Left lung (tissue), 14 donors: Measurements from ENCODE around the gene DST. TPM values are rescaled to one million over a fixed set of nuclear protein-coding genes. Genes with fewer than 3 reads are reported as not detected.

ENCODE experiments used
- ATAC-seq: fragments of 200-7000 bp; cut with Tn5 transposase; one replicate; pipeline ENCODE4 v1.9.1; 2020; ENCODE audit warnings: moderate library complexity
- DNase-seq, 4 donors: peaks; one replicate each; pipeline ENCODE4 v3.0.0-alpha.2; 2013 to 2020
- H3K27ac ChIP-seq, 2 donors: fragments of 200-600 bp; sonication (generic) in 1 of 2; one replicate each; pipeline versions ENCODE4 v1.5.0 to v1.8.0; 2020 to 2021
- H3K27me3 ChIP-seq, 2 donors: fragments of 200-600 bp; sonication (generic) in 1 of 2; one replicate each; pipeline versions ENCODE4 v1.5.0 to v1.8.0; 2020 to 2021
- H3K36me3 ChIP-seq, 2 donors: fragments of 200-600 bp; sonication (generic) in 1 of 2; one replicate each; pipeline versions ENCODE4 v1.5.0 to v1.8.0; 2020 to 2021
- H3K4me1 ChIP-seq, 2 donors: fragments of 200-600 bp; one replicate each; pipeline ENCODE4 v1.8.0; 2021
- H3K4me3 ChIP-seq, 2 donors: fragments of 200-600 bp; sonication (generic) in 1 of 2; one replicate each; pipeline versions ENCODE4 v1.5.0 to v1.8.0; 2020 to 2021; ENCODE audit warnings: mild to moderate bottlenecking in 1 of 2
- H3K9me3 ChIP-seq, 2 donors: fragments of 200-600 bp; sonication (generic) in 1 of 2; one replicate each; pipeline versions ENCODE4 v1.5.0 to v1.8.0; 2020 to 2021
- intact Hi-C, 2 donors: fragments of 100-400 bp; cut with DNase I; formaldehyde crosslinking; loops; one replicate each; pipeline versions ENCODE4 v1.11.2 to v1.14.2; 2022
- long read RNA-seq, 12 donors: library from polyadenylated mRNA in 2 of 12; unstranded in 2 of 12; transcript quantifications; one replicate each; pipeline ENCODE4 v2.0.0 and lab custom pipeline, GENCODE V29; 2019 to 2026
- polyA plus RNA-seq, 6 donors: library from polyadenylated mRNA; unstranded; fragments of 120-200 nt; gene quantifications; one replicate each; pipeline ENCODE4 v1.2.1, GENCODE V29; 2013; ENCODE audit not compliant: insufficient read length in 6 of 6
- total RNA-seq, 2 donors: library from RNA; stranded (reverse); fragmentation: NEBNext Ultra II Directional; extraction: Animal tissue kit (Norgen Biotek cat#: 25700); gene quantifications; one replicate each; pipeline ENCODE4 v1.2.1, GENCODE V29; 2021
- TF ChIP-seq, protein P1 (sequence below), 2 donors: fragments of 200-600 bp; sonication (generic) in 1 of 2; IDR thresholded peaks; one replicate each; pipeline versions ENCODE4 v1.5.0 to v1.8.0; 2021; ENCODE audit warnings: antibody characterized with exemption in 2 of 2
- donor health status: DM: no; HTN: yes; CAD: no.
- donor health status: DM: no; HTN: no; CAD: no.

Gene DST
- total RNA-seq (100 to 1,000 TPM; 290 to 337 TPM), polyA plus RNA-seq (100 to 1,000 TPM; 453 to 636 (median 536) TPM)
- long read RNA-seq, donor 1, transcript DST-211 (4 exons, 2,016 nt): minor isoform, 7 of 121 reads
- long read RNA-seq, donor 1, transcript DST-218 (2 exons, 2,967 nt): major isoform, 13 of 121 reads
- long read RNA-seq, donor 1, transcript DST-212 (5 exons, 2,857 nt): minor isoform, 8 of 121 reads
- long read RNA-seq, donor 1, partial matches to known transcripts: 85 of 121 reads
- long read RNA-seq, donor 1, other reads (novel, unspliced or antisense): 0 of 121 reads
- long read RNA-seq, donor 2, transcript DST-212 (5 exons, 2,857 nt): minor isoform, 6 of 89 reads
- long read RNA-seq, donor 2, transcript DST-211 (4 exons, 2,016 nt): minor isoform, 6 of 89 reads
- long read RNA-seq, donor 2, transcript DST-218 (2 exons, 2,967 nt): major isoform, 10 of 89 reads
- long read RNA-seq, donor 2, partial matches to known transcripts: 64 of 89 reads
- long read RNA-seq, donor 2, other reads (novel, unspliced or antisense): 0 of 89 reads
- long read RNA-seq, donor 3, transcript DST-212 (5 exons, 2,857 nt): major isoform, 5 of 10 reads
- long read RNA-seq, donor 3, partial matches to known transcripts: 0 of 10 reads
- long read RNA-seq, donor 3, other reads (novel, unspliced or antisense): 0 of 10 reads
- long read RNA-seq, donor 4, partial matches to known transcripts: 16 of 22 reads
- long read RNA-seq, donor 4, other reads (novel, unspliced or antisense): 6 of 22 reads
- long read RNA-seq, donor 5, full-length matches to known transcripts: 32 of 57 reads
- long read RNA-seq, donor 5, partial matches to known transcripts: 25 of 57 reads
- long read RNA-seq, donor 5, other reads (novel, unspliced or antisense): 0 of 57 reads
- long read RNA-seq, donor 6, full-length matches to known transcripts: 11 of 28 reads
- long read RNA-seq, donor 6, partial matches to known transcripts: 17 of 28 reads
- long read RNA-seq, donor 6, other reads (novel, unspliced or antisense): 0 of 28 reads
- long read RNA-seq, donor 7, full-length matches to known transcripts: 13 of 13 reads
- long read RNA-seq, donor 7, partial matches to known transcripts: 0 of 13 reads
- long read RNA-seq, donor 7, other reads (novel, unspliced or antisense): 0 of 13 reads
- long read RNA-seq, donor 8, full-length matches to known transcripts: 12 of 64 reads
- long read RNA-seq, donor 8, partial matches to known transcripts: 52 of 64 reads
- long read RNA-seq, donor 8, other reads (novel, unspliced or antisense): 0 of 64 reads
- long read RNA-seq, donor 9: 0 reads
- long read RNA-seq, donor 10, partial matches to known transcripts: 3 of 3 reads
- long read RNA-seq, donor 10, other reads (novel, unspliced or antisense): 0 of 3 reads
- long read RNA-seq, donor 11, full-length matches to known transcripts: 30 of 122 reads
- long read RNA-seq, donor 11, partial matches to known transcripts: 92 of 122 reads
- long read RNA-seq, donor 11, other reads (novel, unspliced or antisense): 0 of 122 reads
- long read RNA-seq, donor 12, full-length matches to known transcripts: 24 of 68 reads
- long read RNA-seq, donor 12, partial matches to known transcripts: 44 of 68 reads
- long read RNA-seq, donor 12, other reads (novel, unspliced or antisense): 0 of 68 reads

DNA sequence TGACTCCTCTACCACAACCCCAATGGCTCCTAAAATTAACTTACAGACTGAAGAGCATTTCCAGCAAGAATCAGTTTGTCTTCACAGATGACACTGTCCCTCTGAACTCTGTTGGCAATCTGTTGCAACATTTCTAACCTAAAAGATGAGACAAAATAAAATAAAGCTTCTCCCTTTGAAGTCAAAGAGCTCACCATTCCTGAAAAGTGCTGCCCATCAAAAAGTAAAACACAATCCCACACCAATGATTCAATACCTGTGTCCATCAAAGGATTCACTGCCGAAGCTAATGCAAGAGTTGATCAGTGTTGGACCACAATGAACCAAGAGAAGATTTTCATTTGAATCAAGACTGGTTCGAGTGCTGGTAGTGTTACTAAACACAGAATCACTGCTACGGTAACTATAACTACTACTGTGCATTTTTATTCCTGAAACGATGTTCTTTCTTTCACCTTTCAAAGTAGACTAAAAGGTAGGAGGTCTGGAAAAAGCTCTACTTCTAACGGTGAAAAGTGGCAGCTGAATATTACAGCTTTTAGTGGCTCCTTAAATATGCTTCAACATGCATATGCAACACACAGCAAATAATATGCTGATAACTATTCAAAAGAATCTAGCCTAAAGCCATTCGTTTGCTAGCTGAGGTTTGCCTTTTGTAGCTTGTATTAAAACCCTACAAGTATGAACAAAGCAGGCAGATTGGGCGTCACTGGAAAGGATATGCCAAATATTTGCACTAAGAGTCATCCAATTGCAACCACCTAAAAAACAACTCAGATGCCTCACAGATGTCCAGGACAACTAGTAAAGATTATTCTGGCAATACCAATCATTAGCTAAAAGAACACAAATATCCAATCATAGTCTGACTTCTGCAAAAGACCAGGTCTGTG lies at the start of gene DST:
Gene DST, minus strand, starts transcription at position 524 of the 896 bp plus-strand sequence.
- H3K9me3 ChIP-seq: no peaks in the 10 kb centered on the region
- no peak for DNase-seq
- H3K4me3 ChIP-seq: no peak within 1 kb of the TSS
- no peak within 1 kb of the TSS for H3K27ac ChIP-seq
- intact Hi-C loops: loop anchor here in 1 of 2 donors (10.0 kb wide), 1 partner anchor 52 kb away; no protein-coding TSS in a partner anchor
- ATAC-seq: peak; percentile 39
- TF ChIP-seq, protein P1, sequence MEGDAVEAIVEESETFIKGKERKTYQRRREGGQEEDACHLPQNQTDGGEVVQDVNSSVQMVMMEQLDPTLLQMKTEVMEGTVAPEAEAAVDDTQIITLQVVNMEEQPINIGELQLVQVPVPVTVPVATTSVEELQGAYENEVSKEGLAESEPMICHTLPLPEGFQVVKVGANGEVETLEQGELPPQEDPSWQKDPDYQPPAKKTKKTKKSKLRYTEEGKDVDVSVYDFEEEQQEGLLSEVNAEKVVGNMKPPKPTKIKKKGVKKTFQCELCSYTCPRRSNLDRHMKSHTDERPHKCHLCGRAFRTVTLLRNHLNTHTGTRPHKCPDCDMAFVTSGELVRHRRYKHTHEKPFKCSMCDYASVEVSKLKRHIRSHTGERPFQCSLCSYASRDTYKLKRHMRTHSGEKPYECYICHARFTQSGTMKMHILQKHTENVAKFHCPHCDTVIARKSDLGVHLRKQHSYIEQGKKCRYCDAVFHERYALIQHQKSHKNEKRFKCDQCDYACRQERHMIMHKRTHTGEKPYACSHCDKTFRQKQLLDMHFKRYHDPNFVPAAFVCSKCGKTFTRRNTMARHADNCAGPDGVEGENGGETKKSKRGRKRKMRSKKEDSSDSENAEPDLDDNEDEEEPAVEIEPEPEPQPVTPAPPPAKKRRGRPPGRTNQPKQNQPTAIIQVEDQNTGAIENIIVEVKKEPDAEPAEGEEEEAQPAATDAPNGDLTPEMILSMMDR (IDR thresholded peaks at IDR 0.05): no peak
- H3K27me3 ChIP-seq: no peaks in the 10 kb centered on the region
- peaks cover 0 to 14% of the 10 kb centered on the region in 2 donors for H3K36me3 ChIP-seq
- H3K4me1 ChIP-seq: no peaks in the 10 kb centered on the region

DNA sequence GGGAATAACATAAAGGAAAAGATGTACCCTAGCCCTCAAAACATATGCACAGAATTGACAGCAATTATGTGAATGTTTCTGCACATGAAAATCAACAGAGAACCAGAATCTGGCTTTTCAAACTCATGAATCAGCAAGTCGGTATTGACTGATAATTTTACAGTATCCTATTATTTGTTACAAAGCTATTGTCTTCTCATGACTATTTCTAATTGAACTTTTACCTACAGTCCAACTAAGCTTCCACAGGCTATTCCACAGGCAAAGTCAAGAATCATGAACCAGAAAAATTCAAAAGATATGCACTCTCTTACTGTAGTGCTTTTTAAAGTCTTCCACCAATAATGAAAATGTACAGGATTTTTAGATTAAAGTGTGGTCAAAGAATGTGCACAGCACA lies 49.1 kb upstream of the DST start:
- H3K36me3 ChIP-seq: no peaks in the 10 kb centered on the region
- TF ChIP-seq, protein P1 (IDR thresholded peaks at IDR 0.05): no peak
- H3K4me1 ChIP-seq: no peaks in the 10 kb centered on the region
- no peak for ATAC-seq
- intact Hi-C loops: loop anchor here in 1 of 2 donors (10.0 kb wide), 1 partner anchor 47 kb away; the partner anchor contains the start of gene DST
- no peaks in the 10 kb centered on the region for H3K9me3 ChIP-seq
- H3K27ac ChIP-seq: peak overlapping the region; percentile 64 to 87
- H3K4me3 ChIP-seq: peak overlapping the region; percentile 9 to 27
- H3K27me3 ChIP-seq: no peaks in the 10 kb centered on the region
- peak in 1 of 4 donors; percentile 17 for DNase-seq

DNA sequence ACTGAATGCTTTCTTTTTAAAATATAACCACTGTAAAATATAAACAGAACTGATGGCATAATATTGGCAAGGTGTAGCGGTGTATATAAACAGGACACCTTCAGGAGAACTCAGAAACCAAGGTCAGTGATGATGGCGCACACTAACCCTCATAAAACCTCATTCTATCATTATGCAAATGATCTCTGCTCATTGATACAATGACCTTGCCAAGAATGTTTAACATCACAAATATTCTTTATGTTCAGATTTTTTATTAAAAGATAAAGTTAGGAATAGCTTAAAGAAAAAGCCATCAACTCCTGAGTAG lies 48.6 kb upstream of the DST start:
- Histone ChIP-seq H3K4me3 (peak overlapping the region; percentile 3 to 27), H3K27ac (peak overlapping the region; percentile 64 to 87), H3K36me3 (no peaks in the 10 kb centered on the region), H3K27me3 (no peaks in the 10 kb centered on the region), H3K9me3 (no peaks in the 10 kb centered on the region), H3K4me1 (no peaks in the 10 kb centered on the region)
- no peak for DNase-seq
- intact Hi-C loops: loop anchor here in 1 of 2 donors (10.0 kb wide), 1 partner anchor 46 kb away; the partner anchor contains the start of gene DST
- no peak for ATAC-seq
- TF ChIP-seq, protein P1 (IDR thresholded peaks at IDR 0.05): no peak
